ENCODE results near the gene NEXMIF.
"Not testable (repeated sequence)": the region's sequence is repeated elsewhere in the genome, so short reads cannot be mapped to it uniquely, and the experiment has no call there.

Gene NEXMIF

DNA sequence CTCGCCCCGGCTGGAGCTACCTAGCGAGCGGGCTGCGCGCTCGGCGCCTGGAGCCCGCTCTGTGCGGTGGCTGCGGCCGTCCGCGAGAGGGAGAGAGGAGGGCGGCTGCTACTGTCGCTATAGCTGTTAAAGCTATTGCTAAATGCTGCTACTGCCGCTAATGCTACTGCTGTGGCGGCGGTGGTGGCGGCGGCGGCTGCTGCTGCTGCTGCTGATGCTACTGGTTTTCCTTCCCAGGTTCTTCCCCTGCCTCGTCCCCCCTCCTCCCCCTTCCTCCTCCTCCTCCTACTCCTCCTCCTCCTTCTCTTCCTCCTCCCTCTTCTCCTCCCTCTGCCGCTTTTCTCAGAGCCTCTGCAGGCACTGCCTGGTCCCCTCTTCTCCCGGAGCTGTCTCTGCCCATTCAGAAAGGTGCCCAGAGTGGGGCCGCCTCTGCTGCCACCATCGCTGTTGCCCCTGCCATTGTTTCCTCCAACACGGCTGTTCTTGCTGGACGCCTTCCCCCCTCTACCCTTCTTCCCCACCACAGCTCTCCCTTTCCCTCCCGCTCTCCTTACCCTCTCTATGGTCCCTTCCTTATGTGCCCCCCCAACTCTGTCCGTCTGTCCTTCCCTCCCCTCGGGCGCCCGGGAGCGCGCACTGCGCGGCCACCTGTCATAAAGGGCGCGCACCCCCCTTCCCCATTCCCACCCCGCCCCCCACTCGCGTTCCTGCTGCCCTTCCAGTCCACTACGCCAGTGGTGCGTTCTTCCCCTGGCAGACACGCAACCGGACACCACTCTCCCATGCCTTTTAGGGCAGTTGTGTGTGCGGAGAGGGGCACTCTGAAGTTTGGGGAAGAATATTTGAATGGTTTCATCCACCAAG, at the start of gene NEXMIF:
Gene NEXMIF, minus strand, starts transcription at position 228 of the 864 bp plus-strand sequence.
- DNase-seq (ENCODE audit: low read depth in 2 of 2) = no peak

DNA sequence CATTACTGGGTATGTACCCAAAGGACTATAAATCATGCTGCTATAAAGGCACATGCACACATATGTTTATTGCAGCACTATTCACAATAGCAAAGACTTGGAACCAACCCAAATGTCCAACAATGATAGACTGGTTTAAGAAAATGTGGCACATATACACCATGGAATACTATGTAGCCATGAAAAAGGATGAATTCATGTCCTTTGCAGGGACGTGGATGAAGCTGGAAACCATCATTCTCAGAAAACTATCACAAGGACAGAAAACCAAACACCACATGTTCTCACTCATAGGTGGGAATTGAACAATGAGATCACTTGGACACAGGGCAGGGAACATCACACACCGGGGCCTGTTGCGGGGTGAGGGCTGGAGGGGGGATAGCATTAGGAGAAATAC, 36.7 kb upstream of the NEXMIF start:
- not testable (repeated sequence) for DNase-seq (ENCODE audit: low read depth in 2 of 2)

DNA sequence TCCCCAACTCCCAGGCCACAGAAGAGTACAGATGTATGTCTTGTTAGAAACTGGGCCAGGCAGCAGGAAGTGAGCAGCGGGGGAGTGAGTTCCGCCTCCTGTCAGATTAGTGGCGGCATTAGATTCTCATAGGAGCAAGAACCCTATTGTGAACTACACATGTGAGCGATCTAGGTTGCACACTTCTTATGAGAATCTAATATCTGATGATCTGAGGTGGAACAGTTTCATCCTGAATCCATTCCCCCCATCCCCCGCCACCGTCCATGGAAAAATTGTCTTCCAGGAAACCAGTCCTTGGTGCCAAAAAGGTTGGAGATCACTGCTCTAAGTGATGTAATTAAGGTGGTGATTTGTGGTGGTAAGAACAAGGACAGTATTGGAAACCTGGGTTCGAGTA, 24.5 kb upstream of the NEXMIF start:
- DNase-seq (ENCODE audit: low read depth in 2 of 2) = no peak

- DNase-seq (ENCODE audit: low read depth in 2 of 2) = no peak
These were observed 15.2 kb upstream of the NEXMIF start for GRCh38 chrX:74940414-74940813.

- DNase-seq (ENCODE audit: low read depth in 2 of 2) = no peak
These were observed 6.0 kb upstream of the NEXMIF start for GRCh38 chrX:74931214-74931613.

- DNase-seq (ENCODE audit: low read depth in 2 of 2) = no peak
These were observed 615 bp downstream of the NEXMIF start for GRCh38 chrX:74924449-74925224.

DNA sequence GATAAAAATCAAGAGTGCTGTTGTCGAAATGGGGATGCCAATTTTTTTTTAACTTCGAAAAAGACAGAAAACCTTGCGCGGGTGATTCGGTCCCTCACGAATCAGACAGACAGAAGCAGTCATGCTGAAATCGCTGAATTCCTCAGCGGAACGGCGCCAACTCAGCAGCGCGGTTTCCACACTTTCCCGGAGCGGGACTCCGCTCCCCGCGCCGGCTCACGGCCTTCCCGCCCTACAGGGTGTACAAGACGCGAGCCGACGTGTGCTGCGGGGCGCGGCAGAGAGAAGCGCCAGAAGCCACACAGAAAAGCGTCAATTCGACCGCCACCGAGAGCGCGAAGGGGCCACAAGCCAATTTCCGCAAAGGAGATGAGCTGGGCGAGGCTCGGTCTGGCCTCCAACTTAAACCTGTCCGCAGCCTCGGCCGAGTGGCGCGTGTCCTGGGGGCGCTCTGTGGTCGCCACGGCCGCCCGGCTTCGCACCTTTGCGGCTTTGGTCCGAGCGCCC, 1.3 kb downstream of the NEXMIF start:
- no peak for DNase-seq (ENCODE audit: low read depth in 2 of 2)

- no peak for DNase-seq (ENCODE audit: low read depth in 2 of 2)
These were observed 2.2 kb downstream of the NEXMIF start for GRCh38 chrX:74922922-74923543.

- no peak for DNase-seq (ENCODE audit: low read depth in 2 of 2)
These were observed 13.8 kb downstream of the NEXMIF start for GRCh38 chrX:74911494-74911893.

DNA sequence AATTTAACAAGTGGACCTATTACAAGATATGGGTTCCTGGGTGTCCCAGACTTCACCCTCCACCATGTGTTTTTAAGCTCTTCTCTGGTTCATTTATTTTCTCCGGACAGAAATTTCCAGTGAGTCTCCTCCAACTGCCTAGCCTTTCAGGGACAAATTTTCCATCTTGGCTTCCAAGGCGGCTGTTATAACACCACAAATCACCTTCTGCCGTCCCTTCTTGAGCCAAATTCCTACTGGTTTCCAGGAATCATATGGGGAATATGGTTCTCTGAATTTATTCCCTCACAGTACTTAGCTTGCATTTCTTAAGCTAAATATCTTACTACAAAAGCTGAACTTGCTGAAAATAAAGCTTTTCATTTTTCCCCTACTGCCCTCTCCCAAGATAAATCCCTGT, 18.8 kb downstream of the NEXMIF start:
- DNase-seq (ENCODE audit: low read depth in 2 of 2) = no peak

GRCh38 chrX:74902806-74903205, 22.4 kb downstream of the NEXMIF start:
- DNase-seq (ENCODE audit: low read depth in 2 of 2) = no peak

DNA sequence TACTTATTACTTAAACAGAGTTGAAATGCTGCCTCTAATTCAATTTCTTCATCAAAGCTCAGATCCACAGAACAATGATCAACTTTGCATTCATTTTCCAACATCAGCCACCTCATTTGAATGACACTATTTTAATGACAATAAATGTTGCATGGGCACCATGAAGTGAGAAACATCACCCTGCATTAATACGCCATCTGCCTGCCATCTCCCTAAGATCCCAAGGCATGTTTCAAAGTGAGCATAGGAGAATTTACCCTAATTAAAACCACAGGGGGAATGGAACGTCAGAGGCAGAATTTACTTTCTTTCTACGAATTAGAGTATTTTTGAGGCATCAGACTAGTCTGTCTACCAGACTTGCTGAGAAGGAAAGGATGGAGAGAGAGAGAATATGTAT, 32.7 kb downstream of the NEXMIF start:
- DNase-seq (ENCODE audit: low read depth in 2 of 2) = no peak

GRCh38 chrX:74890676-74891430, 34.4 kb downstream of the NEXMIF start:
- no peak for DNase-seq (ENCODE audit: low read depth in 2 of 2)

DNA sequence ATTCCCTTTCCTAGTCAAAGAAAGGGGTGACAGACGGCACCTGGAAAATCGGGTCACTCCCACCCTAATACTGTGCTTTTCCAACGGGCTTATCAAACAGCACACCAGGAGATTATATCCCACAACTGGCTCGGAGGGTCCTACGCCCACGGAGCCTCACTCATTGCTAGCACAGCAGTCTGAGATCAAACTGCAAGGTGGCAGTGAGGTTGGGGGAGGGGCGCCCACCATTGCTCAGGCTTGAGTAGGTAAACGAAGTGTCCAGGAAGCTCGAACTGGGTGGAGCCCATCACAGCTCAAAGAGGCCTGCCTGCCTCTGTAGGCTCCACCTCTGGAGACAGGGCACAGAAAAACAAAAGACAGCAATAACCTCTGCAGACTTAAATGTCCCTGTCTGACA, 42.9 kb downstream of the NEXMIF start:
- DNase-seq (ENCODE audit: low read depth in 2 of 2) = not testable (repeated sequence)

GRCh38 chrX:74865725-74866124, 59.5 kb downstream of the NEXMIF start:
- no peak for DNase-seq (ENCODE audit: low read depth in 2 of 2)

DNA sequence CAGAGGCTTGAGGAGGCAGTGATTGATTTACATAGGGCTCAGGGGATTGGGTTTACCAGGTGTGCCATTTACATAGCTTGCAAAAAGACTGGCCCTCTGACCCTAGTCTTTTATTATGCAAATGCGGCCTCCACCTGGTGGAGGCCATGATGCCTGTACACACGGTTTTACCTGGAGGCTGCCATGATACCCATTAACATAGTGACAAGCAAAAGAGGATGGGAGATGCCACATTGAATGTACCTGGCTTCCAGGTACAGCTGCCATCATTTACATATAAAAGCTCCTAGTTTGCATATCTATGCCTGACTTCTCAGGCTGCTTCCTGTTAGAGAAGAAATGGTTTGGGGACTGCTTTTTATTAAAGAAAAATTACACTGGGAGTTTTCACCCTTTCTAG, 72.0 kb downstream of the NEXMIF start:
- no peak for DNase-seq (ENCODE audit: low read depth in 2 of 2)

DNA sequence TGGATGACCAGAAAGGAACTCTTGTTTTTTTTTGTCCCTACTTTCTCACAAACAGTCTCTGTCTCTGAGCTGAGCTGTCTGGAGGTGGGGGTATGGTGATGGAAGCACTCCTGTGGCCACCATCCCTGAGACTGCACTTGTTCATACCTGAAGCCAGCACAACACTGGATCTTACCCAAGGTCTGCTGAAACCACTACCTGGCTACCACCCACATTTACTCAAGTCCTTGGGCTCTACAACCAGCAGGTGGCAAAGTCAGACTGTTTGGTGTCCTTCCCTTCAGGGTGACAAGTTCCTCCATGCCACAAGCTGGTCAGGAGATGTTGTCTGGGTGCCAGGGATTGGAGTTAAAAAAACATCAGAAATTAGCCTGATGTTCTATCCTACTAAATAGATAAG, 89.7 kb downstream of the NEXMIF start:
- DNase-seq (ENCODE audit: low read depth in 2 of 2) = no peak

DNA sequence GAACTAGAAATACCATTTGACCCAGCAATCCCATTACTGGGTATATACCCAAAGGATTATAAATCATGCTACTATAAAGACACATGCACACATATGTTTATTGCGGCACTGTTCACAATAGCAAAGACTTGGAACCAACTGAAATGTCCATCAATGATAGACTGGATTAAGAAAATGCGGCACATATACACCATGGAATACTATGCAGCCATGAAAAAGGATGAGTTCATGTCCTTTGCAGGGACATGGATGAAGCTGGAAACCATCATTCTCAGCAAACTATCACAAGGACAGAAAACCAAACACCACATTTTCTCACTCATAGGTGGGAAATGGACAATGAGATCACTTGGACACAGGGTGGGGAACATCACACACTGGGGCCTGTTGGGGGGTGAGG, 105.5 kb downstream of the NEXMIF start:
- not testable (repeated sequence) for DNase-seq (ENCODE audit: low read depth in 2 of 2)

- no peak for DNase-seq (ENCODE audit: low read depth in 2 of 2)
These were observed 110.6 kb downstream of the NEXMIF start for GRCh38 chrX:74814681-74815080.

DNA sequence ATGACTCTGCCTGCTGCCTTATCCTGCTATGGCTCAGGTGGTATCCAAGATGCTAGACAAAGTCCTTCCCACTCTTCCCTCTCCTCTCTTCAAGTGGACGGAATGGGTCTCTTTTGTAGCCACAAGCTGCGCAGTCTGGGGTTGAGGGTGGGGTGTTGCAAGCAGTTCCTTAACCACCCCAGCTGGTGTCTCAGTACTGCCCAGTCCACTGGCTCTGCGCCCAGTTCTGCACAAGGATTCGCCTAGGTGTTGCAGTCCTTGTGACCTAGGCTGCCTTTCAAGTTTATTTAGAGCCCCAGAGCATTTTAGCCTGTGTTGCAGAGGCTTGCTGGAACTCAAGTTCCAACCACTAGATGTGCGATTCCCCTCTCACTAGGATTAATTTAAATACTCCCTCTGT, 120.7 kb downstream of the NEXMIF start:
- DNase-seq (ENCODE audit: low read depth in 2 of 2) = no peak

DNA sequence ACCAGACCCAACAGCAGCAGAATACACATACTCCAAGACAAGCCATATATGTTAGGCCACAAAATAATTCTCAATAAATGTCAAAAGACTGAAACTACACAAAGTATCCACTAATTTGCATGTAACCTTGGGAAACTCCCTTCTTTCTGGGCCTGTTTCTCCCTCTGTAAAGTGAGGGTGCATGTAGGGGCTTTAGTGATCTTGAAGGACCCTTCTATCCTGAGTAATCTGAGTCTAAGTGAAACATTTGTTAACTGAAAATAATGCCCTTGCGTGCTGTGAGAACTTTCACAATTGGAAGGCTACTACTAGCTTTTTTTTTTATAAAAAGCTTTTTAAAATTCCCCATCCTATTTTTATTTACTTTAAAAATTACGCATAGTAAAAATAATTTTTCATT, 125.2 kb downstream of the NEXMIF start:
- DNase-seq (ENCODE audit: low read depth in 2 of 2) = no peak

All from stimulated activated CD8-positive, alpha-beta memory T cell treated with anti-CD3 and anti-CD28 coated beads, Interleukin-15, amount 100 ng/mL, for 4 hours (primary cell).